Measurements from ENCODE around the gene UNC13A.
"Not testable (repeated sequence)": the region's sequence is repeated elsewhere in the genome, so short reads cannot be mapped to it uniquely, and the experiment has no call there.

The UNC13A gene

DNA sequence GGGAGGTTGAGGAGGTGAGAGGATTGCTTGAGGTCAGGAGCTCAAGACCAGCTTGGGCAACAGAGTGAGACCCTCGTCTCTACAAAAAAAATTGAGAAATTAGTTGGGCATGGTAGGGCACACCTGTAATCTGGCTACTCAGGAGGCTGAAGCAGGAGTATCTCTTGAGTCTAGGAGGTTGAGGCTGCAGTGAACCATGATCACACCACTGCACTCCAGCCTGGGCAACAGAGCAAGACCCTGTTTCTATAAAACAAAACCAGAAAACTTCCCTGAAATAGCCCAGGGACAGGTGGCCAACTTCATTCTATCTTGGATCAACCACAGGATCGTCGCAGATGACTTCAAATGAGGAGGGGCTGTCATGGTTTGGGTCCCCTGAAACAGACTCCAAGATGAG lies 104.0 kb downstream of the UNC13A start:
- peaks cover 6% of the 10 kb centered on the region for H3K4me1 ChIP-seq (ENCODE audit: control insufficient read depth, insufficient read depth, low read length)
- H3K27me3 ChIP-seq (ENCODE audit: control insufficient read depth, insufficient read depth, low read length): no peaks in the 10 kb centered on the region
- no peak overlapping the region for H3K9ac ChIP-seq (ENCODE audit: low read depth, low read length)
- no peaks in the 10 kb centered on the region for H3K9me3 ChIP-seq (ENCODE audit: control insufficient read depth, insufficient read depth, low read length)
- peaks cover 10% of the 10 kb centered on the region for H3K36me3 ChIP-seq (ENCODE audit: control insufficient read depth, insufficient read depth, low read length)
- no peak overlapping the region for H3K4me3 ChIP-seq (ENCODE audit: low read depth, low read length)

DNA sequence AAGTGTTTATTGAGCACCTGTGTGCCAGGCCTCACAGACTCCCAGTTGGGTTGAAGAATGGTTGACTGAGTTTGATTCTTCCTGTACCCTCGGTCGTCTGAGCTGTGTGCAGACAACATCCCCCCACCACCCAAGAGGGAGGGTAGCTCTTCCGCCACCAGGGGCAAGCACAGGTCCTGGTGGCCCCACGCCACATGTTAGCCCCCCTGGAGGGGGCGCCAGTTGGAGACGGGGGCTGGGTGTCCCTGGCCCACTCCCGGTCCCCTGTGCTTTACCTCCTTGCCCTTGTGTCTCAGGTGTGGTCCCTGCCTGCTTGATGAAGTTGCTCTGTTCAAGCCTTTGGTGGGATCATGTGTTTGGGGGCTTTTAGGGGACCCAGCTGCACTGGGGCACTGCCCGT lies 105.5 kb downstream of the UNC13A start:
- peaks cover 10% of the 10 kb centered on the region for H3K36me3 ChIP-seq (ENCODE audit: control insufficient read depth, insufficient read depth, low read length)
- H3K9me3 ChIP-seq (ENCODE audit: control insufficient read depth, insufficient read depth, low read length): no peaks in the 10 kb centered on the region
- no peak overlapping the region for H3K9ac ChIP-seq (ENCODE audit: low read depth, low read length)
- no peaks in the 10 kb centered on the region for H3K27me3 ChIP-seq (ENCODE audit: control insufficient read depth, insufficient read depth, low read length)
- H3K4me1 ChIP-seq (ENCODE audit: control insufficient read depth, insufficient read depth, low read length): peaks cover 7% of the 10 kb centered on the region
- no peak overlapping the region for H3K4me3 ChIP-seq (ENCODE audit: low read depth, low read length)

DNA sequence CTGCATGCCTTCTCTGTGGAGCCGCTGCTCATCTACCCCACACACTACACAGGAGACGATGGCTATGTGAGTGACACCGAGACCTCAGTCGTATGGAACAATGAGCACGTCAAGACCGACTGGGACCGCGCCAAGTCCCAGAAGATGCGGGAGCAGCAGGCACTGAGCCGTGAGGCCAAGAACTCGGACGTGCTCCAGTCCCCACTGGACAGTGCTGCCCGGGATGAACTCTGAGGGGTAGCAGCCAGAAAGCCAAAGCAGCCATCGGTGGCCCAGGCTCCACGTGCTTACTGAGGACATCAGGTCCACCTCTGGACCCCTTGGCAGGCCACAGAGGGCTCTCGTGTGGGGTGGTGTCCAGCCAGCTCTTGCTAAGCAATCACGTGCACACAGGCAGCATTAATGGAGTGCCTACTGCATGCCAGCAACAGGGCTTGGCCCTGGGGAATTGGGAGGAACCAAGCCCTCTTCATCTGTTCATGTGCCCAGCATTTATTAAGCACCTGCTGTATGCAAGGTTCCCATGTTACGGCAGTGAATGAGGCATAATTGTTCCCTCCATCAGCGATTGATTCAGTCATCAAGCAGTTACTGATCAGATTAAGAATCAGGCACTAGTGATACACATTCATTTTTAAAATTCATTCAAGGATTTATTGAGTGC lies 106.8 kb downstream of the UNC13A start:
- H3K9me3 ChIP-seq (ENCODE audit: control insufficient read depth, insufficient read depth, low read length): no peaks in the 10 kb centered on the region

DNA sequence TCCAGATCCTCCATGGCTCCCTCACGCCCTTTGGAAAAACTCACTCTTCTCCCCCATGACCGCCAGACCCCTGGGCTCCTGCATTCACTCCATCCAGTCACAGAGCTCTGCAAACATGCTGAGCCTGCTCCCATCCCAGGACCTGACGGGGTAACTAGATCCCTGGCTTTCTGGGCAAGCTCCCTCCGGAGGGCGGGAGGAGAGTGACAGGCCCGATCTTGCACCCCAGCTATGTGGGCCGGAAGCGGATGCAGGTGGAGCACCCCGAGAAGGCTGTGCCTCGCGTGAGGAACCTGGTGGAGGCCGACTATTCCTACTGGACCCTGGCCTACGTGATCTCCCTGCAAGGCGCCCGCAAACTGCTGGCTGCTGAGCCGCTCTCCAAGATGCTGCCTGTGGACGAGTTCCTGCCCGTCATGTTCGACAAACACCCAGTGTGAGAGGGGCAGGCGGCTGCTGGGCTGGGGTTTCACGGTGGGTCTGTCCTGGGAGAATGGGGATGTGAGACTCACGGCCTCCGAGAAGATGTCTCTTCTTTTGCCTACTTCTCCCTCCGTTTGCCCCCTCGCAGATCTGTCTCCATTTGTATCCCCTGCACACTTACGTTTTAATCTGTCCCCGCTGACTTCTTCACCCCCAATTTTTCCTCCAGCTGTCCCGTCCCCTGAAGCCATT lies 107.5 kb downstream of the UNC13A start:
- no peaks in the 10 kb centered on the region for H3K9me3 ChIP-seq (ENCODE audit: control insufficient read depth, insufficient read depth, low read length)
- peak overlapping the region; percentile 66 for H3K4me3 ChIP-seq (ENCODE audit: low read depth, low read length)
- H3K9ac ChIP-seq (ENCODE audit: low read depth, low read length): no peak overlapping the region
- peaks cover 7% of the 10 kb centered on the region for H3K4me1 ChIP-seq (ENCODE audit: control insufficient read depth, insufficient read depth, low read length)
- H3K27me3 ChIP-seq (ENCODE audit: control insufficient read depth, insufficient read depth, low read length): no peaks in the 10 kb centered on the region
- peaks cover 10% of the 10 kb centered on the region for H3K36me3 ChIP-seq (ENCODE audit: control insufficient read depth, insufficient read depth, low read length)

More for the DNA sequence above, 106.8 kb downstream of the UNC13A start:
- no peak overlapping the region for H3K4me3 ChIP-seq (ENCODE audit: low read depth, low read length)
- H3K36me3 ChIP-seq (ENCODE audit: control insufficient read depth, insufficient read depth, low read length): peaks cover 10% of the 10 kb centered on the region
- H3K27me3 ChIP-seq (ENCODE audit: control insufficient read depth, insufficient read depth, low read length): no peaks in the 10 kb centered on the region
- H3K4me1 ChIP-seq (ENCODE audit: control insufficient read depth, insufficient read depth, low read length): peaks cover 7% of the 10 kb centered on the region
- H3K9ac ChIP-seq (ENCODE audit: low read depth, low read length): no peak overlapping the region

DNA sequence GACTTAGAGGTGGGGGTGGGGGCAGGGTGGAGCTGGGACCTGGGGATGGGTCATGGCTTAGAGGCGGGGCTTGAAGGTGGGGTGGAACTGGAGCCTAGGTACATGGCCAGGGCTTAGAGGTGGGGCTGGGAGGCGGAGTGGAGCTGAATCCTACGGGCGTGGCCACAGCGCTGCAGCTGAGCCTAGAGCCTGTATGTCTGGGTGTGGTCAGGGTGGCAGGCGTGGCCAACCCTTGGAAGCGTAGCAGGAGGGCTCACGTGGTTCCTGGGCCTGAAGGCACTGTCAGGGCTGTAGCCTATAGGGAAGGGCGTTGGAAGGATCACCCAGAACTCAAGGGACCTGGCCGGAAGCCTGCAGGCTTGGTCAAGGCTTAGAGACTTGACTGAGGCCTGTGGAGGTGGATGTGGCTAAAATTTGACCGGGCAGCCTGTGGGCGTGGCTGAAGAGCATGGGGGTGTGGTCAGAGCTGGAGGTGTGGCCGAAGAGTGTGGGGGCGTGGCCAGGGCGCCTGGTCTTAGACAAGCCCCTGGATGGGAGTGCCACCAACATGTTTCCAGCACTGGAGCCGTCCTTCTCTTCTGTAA lies 108.4 kb downstream of the UNC13A start:
- Histone ChIP-seq H3K4me1 (ENCODE audit: control insufficient read depth, insufficient read depth, low read length) (peaks cover 7% of the 10 kb centered on the region), H3K4me3 (ENCODE audit: low read depth, low read length) (peak overlapping the region; percentile 66), H3K9ac (ENCODE audit: low read depth, low read length) (no peak overlapping the region), H3K27me3 (ENCODE audit: control insufficient read depth, insufficient read depth, low read length) (no peaks in the 10 kb centered on the region), H3K36me3 (ENCODE audit: control insufficient read depth, insufficient read depth, low read length) (peaks cover 10% of the 10 kb centered on the region), H3K9me3 (ENCODE audit: control insufficient read depth, insufficient read depth, low read length) (no peaks in the 10 kb centered on the region)

DNA sequence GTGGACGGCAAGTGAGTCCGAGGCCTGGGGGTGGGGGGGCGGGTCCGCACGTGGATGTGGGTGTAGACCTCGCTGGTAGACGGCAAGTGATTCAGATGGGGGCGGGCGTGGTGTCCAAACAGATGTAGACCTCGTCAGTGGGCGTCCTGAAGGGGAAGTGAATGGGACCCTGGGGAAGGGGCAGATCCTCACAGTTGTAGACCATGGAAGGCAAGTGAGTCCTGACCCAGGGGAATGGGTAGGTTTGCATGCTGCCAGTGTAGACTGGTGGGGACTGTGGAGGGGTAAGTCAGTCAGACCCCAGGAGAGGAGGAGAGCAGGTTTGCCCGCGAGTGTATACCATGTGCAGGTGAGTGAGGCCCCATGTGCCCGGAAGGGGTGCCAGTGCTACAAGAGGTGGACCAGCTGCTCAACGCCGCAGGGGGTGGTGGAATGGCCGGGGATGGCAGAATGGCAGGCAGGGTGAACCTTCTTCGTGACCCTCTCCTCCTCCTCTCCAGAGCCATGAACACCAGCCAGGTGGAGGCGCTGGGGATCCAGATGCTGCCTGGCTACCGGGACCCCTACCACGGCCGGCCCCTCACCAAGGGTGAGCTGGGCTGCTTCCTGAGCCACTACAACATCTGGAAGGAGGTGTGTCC lies 110.6 kb downstream of the UNC13A start:
- H3K27me3 ChIP-seq (ENCODE audit: control insufficient read depth, insufficient read depth, low read length): no peaks in the 10 kb centered on the region
- peak overlapping the region; percentile 65 for H3K4me3 ChIP-seq (ENCODE audit: low read depth, low read length)
- H3K9ac ChIP-seq (ENCODE audit: low read depth, low read length): no peak overlapping the region
- peaks cover 7% of the 10 kb centered on the region for H3K4me1 ChIP-seq (ENCODE audit: control insufficient read depth, insufficient read depth, low read length)
- H3K36me3 ChIP-seq (ENCODE audit: control insufficient read depth, insufficient read depth, low read length): peaks cover 10% of the 10 kb centered on the region
- no peaks in the 10 kb centered on the region for H3K9me3 ChIP-seq (ENCODE audit: control insufficient read depth, insufficient read depth, low read length)

DNA sequence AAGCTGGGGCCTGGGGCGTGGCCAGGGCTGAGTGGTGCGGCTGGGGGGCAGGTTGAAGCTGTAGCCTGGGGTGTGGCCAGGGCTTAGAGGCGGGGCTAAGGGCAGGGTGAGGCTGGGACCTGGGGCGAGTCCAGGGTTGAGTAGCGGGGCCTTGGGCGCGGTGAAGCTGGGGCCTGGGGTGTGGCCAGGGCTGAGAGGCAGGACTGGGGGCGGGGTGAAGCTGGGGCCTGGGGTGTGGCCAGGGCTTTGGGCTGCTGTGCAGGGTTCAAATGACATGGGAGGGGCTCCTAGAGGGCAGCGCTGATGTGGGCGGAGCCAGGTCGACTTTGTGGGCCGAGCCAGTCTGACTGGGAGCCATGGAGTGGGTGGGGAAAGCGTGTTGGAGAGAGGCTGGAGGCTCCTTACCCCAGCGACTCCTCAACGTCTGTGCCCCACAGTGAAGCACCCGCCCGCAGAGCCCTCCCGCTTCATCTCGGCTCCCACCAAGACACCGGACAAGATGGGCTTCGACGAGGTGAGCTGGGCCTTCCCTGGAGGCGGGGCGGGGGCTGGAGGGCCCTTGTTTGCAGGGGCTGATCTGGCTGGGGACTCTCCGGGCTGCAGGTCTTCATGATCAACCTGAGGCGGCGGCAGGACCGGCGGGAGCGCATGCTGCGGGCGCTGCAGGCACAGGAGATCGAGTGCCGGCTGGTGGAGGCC lies 111.2 kb downstream of the UNC13A start:
- Histone ChIP-seq H3K36me3 (ENCODE audit: control insufficient read depth, insufficient read depth, low read length) (peaks cover 10% of the 10 kb centered on the region), H3K4me1 (ENCODE audit: control insufficient read depth, insufficient read depth, low read length) (peaks cover 7% of the 10 kb centered on the region), H3K4me3 (ENCODE audit: low read depth, low read length) (peak overlapping the region; percentile 65), H3K9me3 (ENCODE audit: control insufficient read depth, insufficient read depth, low read length) (no peaks in the 10 kb centered on the region), H3K9ac (ENCODE audit: low read depth, low read length) (no peak overlapping the region), H3K27me3 (ENCODE audit: control insufficient read depth, insufficient read depth, low read length) (no peaks in the 10 kb centered on the region)

DNA sequence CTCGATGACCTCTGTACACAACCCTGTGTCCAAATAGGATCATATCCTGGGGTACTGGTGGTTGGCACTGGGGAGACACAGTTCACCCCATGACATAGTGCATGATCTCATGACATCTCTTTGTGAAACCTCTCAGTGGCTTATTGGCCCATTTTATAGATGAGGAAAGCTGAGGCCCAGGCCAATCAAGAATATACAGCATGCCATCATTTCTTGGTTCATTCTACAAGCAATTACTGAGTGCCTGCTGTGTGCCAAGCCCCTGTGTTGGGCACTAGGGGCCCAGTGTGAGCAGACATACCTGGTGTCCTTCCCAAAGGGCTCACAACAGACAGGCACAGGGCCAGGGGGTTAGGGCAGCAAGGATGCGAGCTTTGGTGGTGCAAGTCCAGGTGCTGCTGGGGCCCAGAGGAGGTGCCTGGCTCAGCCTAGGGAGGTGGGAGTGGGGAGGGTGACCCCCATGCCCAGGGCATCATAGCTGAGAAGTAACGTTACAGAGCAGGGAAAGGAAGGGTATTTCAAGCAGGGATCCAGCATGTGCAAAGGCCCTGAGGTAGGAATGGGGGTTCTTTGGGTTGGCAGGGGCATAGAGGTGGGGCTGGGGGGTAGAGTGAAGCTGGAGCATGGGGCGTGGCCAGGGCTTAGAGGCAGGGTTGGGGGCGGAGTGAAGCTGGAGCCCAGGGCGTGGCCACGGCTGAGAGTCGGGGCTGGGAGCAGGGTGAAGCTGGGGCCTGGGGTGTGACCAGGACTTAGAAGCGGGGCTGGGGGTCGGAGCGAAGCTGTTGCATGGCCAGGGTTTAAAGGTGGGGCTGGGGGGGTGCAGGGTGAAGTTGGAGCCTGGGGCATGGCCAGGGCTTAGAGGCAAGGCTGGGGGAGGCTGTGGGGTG lies 112.0 kb downstream of the UNC13A start:
- H3K9ac ChIP-seq (ENCODE audit: low read depth, low read length): no peak overlapping the region
- no peaks in the 10 kb centered on the region for H3K9me3 ChIP-seq (ENCODE audit: control insufficient read depth, insufficient read depth, low read length)
- H3K27me3 ChIP-seq (ENCODE audit: control insufficient read depth, insufficient read depth, low read length): no peaks in the 10 kb centered on the region
- no peak overlapping the region for H3K4me3 ChIP-seq (ENCODE audit: low read depth, low read length)
- peaks cover 6% of the 10 kb centered on the region for H3K36me3 ChIP-seq (ENCODE audit: control insufficient read depth, insufficient read depth, low read length)
- peaks cover 7% of the 10 kb centered on the region for H3K4me1 ChIP-seq (ENCODE audit: control insufficient read depth, insufficient read depth, low read length)

DNA sequence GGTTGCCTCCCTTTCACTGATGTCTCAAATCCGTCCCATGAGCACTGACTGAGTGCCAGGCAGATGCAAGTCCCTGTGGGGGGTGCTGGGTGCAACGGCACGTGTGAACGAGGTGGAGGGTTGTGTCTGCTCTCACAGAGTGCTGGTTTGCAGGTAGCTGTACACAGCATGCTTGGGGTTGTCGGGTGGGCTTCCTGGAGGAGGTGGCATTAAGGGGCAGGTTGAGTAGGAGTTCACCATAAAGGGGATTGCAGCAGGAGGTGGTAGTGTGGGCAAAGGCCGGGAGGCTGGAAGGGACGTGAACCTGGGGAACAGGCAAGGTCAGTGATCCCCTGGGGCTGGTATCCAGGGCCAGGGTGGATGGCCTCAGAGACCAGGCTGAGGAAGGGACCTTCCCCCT lies 115.5 kb downstream of the UNC13A start:
- H3K9me3 ChIP-seq (ENCODE audit: control insufficient read depth, insufficient read depth, low read length): no peaks in the 10 kb centered on the region
- no peak overlapping the region for H3K9ac ChIP-seq (ENCODE audit: low read depth, low read length)
- no peaks in the 10 kb centered on the region for H3K4me1 ChIP-seq (ENCODE audit: control insufficient read depth, insufficient read depth, low read length)
- no peaks in the 10 kb centered on the region for H3K36me3 ChIP-seq (ENCODE audit: control insufficient read depth, insufficient read depth, low read length)
- no peaks in the 10 kb centered on the region for H3K27me3 ChIP-seq (ENCODE audit: control insufficient read depth, insufficient read depth, low read length)
- no peak overlapping the region for H3K4me3 ChIP-seq (ENCODE audit: low read depth, low read length)

DNA sequence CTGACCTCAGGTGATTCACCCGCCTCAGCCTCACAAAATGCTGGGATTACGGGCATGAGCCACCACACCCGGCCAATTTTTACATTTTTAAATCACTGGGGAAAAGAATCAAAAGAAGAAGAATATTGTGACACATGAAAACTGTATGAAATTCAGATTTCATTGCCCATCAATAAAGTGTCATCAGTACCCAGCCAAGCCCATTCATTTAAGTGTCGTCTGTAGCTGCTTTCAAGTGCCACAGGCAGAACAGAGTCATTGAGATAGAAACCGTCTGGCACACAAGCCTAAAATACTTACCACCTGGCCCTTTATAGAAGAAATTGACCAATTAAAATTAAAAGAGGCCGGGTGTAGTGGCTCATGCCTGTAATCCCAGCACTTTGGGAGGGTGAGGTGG lies 117.4 kb downstream of the UNC13A start:
- Histone ChIP-seq H3K27me3 (ENCODE audit: control insufficient read depth, insufficient read depth, low read length) (no peaks in the 10 kb centered on the region), H3K36me3 (ENCODE audit: control insufficient read depth, insufficient read depth, low read length) (no peaks in the 10 kb centered on the region), H3K4me1 (ENCODE audit: control insufficient read depth, insufficient read depth, low read length) (no peaks in the 10 kb centered on the region), H3K9ac (ENCODE audit: low read depth, low read length) (no peak overlapping the region), H3K9me3 (ENCODE audit: control insufficient read depth, insufficient read depth, low read length) (no peaks in the 10 kb centered on the region), H3K4me3 (ENCODE audit: low read depth, low read length) (no peak overlapping the region)

DNA sequence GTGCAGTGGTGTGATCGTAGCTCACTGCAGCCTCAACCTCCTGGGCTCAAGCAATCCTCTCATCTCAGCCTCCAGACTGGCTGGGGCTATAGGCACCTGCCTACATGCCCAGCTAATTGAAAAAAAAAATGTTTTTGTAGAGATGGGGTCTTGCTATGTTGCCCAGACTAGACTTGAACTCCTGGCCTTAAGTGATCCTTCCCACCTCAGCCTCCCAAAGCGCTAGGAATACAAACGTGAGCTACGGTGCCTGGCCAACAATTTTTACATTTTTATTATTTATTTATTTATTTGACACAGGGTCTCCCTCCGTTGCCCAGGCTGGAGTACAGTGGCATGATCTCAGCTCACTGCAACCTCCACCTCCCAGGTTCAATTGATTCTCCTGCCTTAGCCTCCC lies 117.9 kb downstream of the UNC13A start:
- H3K36me3 ChIP-seq (ENCODE audit: control insufficient read depth, insufficient read depth, low read length); H3K27me3 ChIP-seq (ENCODE audit: control insufficient read depth, insufficient read depth, low read length); H3K4me3 ChIP-seq (ENCODE audit: low read depth, low read length); H3K4me1 ChIP-seq (ENCODE audit: control insufficient read depth, insufficient read depth, low read length); H3K9me3 ChIP-seq (ENCODE audit: control insufficient read depth, insufficient read depth, low read length); H3K9ac ChIP-seq (ENCODE audit: low read depth, low read length): not testable (repeated sequence)

Measured in iPS-15b (cell line).